GM18517 (cell line): ENCODE measurements around the gene DCAF11.

Experiments
- ATAC-seq: cut with Tn5 transposase; IDR thresholded peaks from one replicate; pipeline ENCODE4 v1.9.1; 2021; ENCODE audit warnings: mild to moderate bottlenecking, moderate library complexity; ENCODE audit not compliant: unreplicated experiment

Gene DCAF11

GRCh38 chr14:24137529-24138395, 23.2 kb downstream of the DCAF11 start:
- ATAC-seq, result no peak

- ATAC-seq, result no peak
Observed at GRCh38 chr14:24138396-24139271, 24.1 kb downstream of the DCAF11 start.

- ATAC-seq, result no peak
Observed at GRCh38 chr14:24139272-24139934, 24.8 kb downstream of the DCAF11 start.

DNA sequence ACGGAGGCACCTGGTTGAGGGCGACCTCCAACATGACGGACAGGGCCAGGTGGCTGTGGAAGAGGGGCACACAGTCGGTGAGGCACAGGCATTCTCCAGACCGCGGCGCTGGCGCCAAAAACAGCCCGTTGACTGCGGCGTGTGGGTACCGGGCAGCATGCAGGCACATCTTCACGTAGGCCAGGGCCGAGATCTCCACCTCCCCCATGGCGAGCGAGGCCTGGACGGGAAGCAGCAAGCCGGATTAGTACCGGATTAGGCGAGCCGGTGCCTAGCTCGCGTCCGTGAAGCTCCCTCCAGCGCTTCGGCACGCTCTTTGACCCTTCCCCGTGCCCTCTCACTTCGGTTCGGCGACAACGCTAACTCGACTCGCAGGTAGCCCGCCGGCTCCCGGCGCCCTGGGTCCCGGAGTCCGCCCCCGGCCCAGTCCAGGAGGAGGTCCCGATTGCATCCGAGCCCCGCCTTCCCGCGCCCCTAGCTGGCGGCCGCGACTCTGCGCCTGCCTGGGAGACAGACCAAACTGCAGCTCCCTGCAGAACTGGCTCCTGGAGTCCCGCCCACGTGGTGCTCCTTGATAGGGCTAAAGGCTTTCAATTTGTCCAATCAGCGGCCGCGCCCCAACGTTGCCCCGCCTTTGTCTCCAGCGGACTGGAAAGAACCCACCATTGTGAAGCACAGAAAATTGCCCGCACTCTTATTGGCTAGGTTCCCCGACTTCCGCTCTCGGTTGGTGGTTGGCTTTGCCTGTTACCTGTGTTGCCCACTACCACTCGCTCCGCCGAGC, 26.7 kb downstream of the DCAF11 start, which contains the start of gene EMC9:
TSS of gene EMC9 (minus strand) at position 495 of the 784 bp plus-strand sequence. CDS start at position 208, 287 bp downstream.
- peak; percentile 77 for ATAC-seq

DNA sequence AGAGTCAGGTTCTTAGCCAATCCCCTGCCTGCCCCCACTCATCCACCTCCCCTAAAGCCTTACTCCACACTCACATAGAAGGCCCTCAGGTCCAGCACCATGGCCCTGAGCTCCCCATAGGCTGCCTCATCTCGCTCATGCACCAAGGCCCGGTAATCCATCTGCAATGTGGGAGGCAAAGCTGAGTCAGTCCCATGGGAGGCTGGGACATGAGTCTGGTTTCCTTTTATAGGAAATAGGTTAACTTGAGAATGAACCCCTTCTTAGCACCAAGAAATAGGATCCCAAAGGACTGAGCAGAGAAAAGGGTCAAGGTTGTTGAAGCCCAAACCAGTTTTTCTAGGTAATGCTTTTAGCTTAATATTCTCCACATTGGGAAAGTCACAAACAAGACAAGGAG, 28.9 kb downstream of the DCAF11 start:
- ATAC-seq, result no peak

- no peak for ATAC-seq
Observed at GRCh38 chr14:24144451-24144850, 29.9 kb downstream of the DCAF11 start.

DNA sequence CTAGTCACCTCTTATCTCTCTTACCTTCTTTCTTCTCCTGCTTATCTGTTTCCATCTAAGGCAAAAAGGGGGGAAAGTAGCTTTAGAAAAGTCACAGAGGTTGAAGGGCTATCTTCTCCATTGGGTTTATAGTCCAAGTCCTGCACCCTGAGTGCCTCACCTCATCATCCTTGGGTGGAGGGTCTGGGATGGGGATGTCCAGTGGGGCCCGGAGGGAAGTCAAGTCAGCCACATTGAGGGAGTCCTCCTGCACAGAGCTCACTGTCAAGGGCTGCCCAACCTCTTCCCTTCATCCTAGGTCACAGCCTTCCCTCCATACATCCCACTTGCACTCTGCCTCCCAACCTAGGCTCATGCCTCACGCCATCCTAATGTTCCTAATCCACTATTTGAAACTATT, 30.6 kb downstream of the DCAF11 start:
- no peak for ATAC-seq

DNA sequence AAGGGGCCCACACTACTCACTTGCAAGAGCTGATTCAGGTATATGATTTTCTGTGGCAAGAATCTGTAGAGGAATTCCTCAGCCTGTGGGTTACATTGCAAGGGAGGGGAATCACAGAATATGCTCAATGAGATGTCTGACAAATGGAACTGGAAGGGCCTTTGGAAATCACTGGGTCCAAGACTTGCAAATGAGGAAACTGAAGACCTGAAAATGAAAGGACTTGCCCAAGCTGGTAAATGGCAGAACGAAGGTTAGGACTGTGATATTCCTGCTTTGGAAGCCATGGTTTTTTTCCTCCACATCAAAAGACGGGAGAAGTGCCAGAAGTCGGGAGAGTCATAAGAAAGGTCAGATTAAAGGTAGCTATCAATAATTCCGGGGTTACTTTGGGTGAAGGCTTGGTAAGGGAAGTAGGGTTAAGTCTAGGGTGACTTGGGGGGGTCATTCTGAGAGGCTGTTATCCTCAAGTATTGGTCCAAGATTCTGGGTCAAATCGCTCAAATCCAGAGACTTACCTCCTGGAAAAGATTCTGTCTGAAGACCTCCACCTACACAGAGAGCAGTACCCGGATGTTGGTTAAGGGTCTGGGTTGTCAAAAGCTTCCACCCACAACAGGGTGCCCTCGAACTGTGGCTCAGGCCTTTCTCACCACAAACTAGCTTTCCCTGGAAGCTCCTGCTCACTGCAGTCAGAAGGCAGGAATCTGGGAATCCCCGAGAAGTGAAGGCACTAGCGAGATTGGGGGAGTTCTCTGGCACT, 31.3 kb downstream of the DCAF11 start:
- ATAC-seq, result no peak

- peak; percentile 64 for ATAC-seq
Observed at GRCh38 chr14:24146453-24146977, 31.9 kb downstream of the DCAF11 start, which contains the start of gene PSME2. PSME2 (minus strand) TSS chr14:24146610; CDS start chr14:24146581, 29 bp downstream.

DNA sequence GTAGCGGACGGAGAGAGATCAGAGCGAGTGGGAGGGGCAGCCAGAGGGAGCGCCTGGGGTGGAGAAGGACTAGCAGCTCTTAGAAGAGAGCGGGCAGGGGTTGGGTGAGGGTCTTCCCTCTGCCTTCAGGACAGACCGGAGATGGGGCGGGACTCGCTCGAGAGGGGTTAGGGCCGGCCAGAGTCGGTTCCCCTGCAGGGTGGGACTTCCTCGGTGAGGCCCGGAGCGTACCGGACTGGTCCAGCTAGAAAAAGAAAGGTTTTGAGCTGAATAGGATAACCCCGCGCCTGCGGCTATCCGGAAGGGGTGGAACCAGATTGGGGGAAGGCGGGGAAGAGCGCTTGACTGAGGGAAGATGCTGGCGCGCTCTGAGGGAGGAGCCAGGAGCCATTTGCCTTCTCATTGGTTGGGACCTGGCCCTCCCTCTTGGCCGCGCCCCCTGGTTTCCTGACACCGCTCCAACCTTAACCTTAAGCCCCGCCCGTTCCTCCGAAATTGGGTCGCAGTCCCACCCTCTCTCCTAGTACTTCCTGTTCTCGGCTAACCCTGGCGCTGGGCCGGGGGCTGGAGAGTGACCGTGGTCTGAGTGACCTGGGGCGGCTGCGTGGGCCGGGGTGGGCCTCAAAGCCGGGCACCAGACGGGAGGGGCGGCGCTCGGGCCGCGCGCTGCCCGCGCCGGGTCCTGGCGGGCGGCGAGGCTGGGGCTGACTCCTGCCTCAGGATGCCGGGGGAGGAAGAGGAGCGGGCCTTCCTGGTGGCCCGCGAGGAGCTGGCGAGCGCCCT, 32.6 kb downstream of the DCAF11 start, which contains the start of gene RNF31:
TSS of gene RNF31 (plus strand) at position 521 of the 783 bp plus-strand sequence. CDS start at position 722, 201 bp downstream.
- peak; percentile 82 for ATAC-seq

GRCh38 chr14:24147761-24148428, 33.3 kb downstream of the DCAF11 start:
- no peak for ATAC-seq

- no peak for ATAC-seq
Observed at GRCh38 chr14:24149302-24149969, 34.9 kb downstream of the DCAF11 start.

GRCh38 chr14:24150061-24150460, 35.5 kb downstream of the DCAF11 start:
- no peak for ATAC-seq

DNA sequence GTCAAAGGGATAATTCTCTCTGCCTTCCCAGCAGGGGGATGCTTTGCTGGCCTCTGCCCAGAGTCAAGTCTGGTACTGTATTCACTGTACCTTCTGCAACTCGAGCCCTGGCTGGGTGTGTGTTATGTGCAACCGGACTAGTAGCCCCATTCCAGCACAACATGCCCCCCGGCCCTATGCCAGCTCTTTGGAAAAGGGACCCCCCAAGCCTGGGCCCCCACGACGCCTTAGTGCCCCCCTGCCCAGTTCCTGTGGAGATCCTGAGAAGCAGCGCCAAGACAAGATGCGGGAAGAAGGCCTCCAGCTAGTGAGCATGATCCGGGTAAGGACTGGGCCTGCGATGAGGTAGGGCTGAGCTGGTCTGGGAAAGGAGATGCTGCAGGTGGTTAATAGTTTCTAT, 36.0 kb downstream of the DCAF11 start:
- ATAC-seq, result no peak

DNA sequence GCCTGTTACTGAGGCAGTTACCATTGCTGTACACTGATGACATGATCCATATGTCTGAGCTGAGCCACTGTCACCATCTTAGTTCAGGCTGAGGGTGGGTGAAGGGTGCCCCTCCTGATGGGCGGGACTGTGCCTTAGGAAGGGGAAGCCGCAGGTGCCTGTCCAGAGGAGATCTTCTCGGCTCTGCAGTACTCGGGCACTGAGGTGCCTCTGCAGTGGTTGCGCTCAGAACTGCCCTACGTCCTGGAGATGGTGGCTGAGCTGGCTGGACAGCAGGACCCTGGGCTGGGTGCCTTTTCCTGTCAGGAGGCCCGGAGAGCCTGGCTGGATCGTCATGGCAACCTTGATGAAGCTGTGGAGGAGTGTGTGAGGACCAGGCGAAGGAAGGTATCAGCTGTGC, 36.4 kb downstream of the DCAF11 start:
- ATAC-seq, result no peak

- ATAC-seq, result no peak
Observed at GRCh38 chr14:24151404-24152080, 37.0 kb downstream of the DCAF11 start.

DNA sequence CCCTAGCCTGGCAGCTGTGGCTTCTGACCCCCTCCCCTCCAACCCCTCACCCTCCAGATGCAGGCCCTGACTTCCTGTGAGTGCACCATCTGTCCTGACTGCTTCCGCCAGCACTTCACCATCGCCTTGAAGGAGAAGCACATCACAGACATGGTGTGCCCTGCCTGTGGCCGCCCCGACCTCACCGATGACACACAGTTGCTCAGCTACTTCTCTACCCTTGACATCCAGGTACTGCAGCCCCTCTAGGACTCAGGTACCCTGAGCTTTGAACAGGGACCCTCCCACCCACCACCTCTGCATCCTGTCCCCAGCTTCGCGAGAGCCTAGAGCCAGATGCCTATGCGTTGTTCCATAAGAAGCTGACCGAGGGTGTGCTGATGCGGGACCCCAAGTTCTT, 40.5 kb downstream of the DCAF11 start:
- ATAC-seq, result no peak
